K562 (cell line): Measurements from ENCODE around the gene RALA. TPM values are rescaled to one million over a fixed set of nuclear protein-coding genes. Genes with fewer than 3 reads are reported as not detected.

Experiments
- ARID3B ChIP-seq: fragments of 250-450 bp; sonication (Bioruptor Pico); IDR thresholded peaks from 2 replicates; pipeline ENCODE4 v1.4.0; 2020; ENCODE audit warnings: borderline replicate concordance
- ETV1 ChIP-seq: fragments of 450-650 bp; conservative IDR thresholded peaks from 2 replicates; pipeline ENCODE4 v1.6.1; 2016; ENCODE audit warnings: missing genetic modification characterization, control low read depth, low read depth, missing compliant biosample characterization
- FOXA1 ChIP-seq: fragments of 450-650 bp; IDR thresholded peaks from 2 replicates; pipeline ENCODE4 v1.6.1; 2016; ENCODE audit warnings: mild to moderate bottlenecking, borderline replicate concordance
- JUNB ChIP-seq: fragments of 450-650 bp; formaldehyde crosslinking; conservative IDR thresholded peaks from 2 replicates; pipeline ENCODE4 v1.4.0; 2020; ENCODE audit warnings: mild to moderate bottlenecking
- NR2C1 ChIP-seq, 2 experiments: fragments of 450-650 bp; IDR thresholded peaks; 2 replicates each; pipeline ENCODE4 v1.6.1; 2017; ENCODE audit warnings: mild to moderate bottlenecking in 2 of 2, antibody characterized with exemption in 1 of 2, inconsistent platforms in 1 of 2, missing compliant biosample characterization in 1 of 2, missing genetic modification characterization in 1 of 2
- PHF21A ChIP-seq: fragments of 450-650 bp; IDR thresholded peaks from 2 replicates; pipeline ENCODE4 v1.6.1; 2017; ENCODE audit warnings: low read depth, borderline replicate concordance
- PHTF2 ChIP-seq: fragments of 250-450 bp; sonication (Bioruptor Pico); IDR thresholded peaks from 2 replicates; pipeline ENCODE4 v1.5.0; 2021; ENCODE audit warnings: mild to moderate bottlenecking
- PML ChIP-seq: IDR thresholded peaks from 2 replicates; pipeline ENCODE4 v1.6.1; 2012; ENCODE audit warnings: low read length, inconsistent platforms
- PRPF4 ChIP-seq: fragments of 200-400 bp; formaldehyde crosslinking; IDR thresholded peaks from one replicate; pipeline ENCODE4 v1.6.1; 2017; ENCODE audit warnings: low read length, low read depth, mild to moderate bottlenecking; ENCODE audit not compliant: insufficient read depth, poor library complexity, severe bottlenecking
- TAF1 ChIP-seq: IDR thresholded peaks from 2 replicates; pipeline ENCODE4 v1.6.1; 2011; ENCODE audit warnings: mild to moderate bottlenecking, low read length, moderate library complexity; ENCODE audit not compliant: insufficient read depth, control insufficient read depth, severe bottlenecking; ENCODE audit errors: extremely low read depth
- TEAD1 ChIP-seq, 2 experiments: fragments of 450-650 bp in 1 of 2; sonication (generic) in 1 of 2; formaldehyde crosslinking; IDR thresholded peaks; 2 replicates each; pipeline versions ENCODE4 v1.4.0 to v1.8.0; 2020 to 2022; ENCODE audit warnings: mild to moderate bottlenecking in 2 of 2, missing genetic modification reagents in 1 of 2
- TFAM ChIP-seq: fragments of 250-450 bp; sonication (Bioruptor Pico); conservative IDR thresholded peaks from 2 replicates; pipeline ENCODE4 v1.5.0; 2021; ENCODE audit warnings: mild to moderate bottlenecking, moderate library complexity
- TGIF2 ChIP-seq: sonication (generic); formaldehyde crosslinking; IDR thresholded peaks from 2 replicates; pipeline ENCODE4 v1.8.1; 2022; ENCODE audit warnings: mild to moderate bottlenecking, missing genetic modification reagents, moderate library complexity
- XRCC3 ChIP-seq: fragments of 450-650 bp; IDR thresholded peaks from 2 replicates; pipeline ENCODE4 v1.6.1; 2017; ENCODE audit warnings: mild to moderate bottlenecking, moderate library complexity
- ZBTB17 ChIP-seq: fragments of 450-650 bp; formaldehyde crosslinking; IDR thresholded peaks from 2 replicates; pipeline ENCODE4 v1.4.0; 2020; ENCODE audit warnings: mild to moderate bottlenecking
- ZFX ChIP-seq: sonication (generic); formaldehyde crosslinking; IDR thresholded peaks from 2 replicates; pipeline ENCODE4 v1.8.0; 2022; ENCODE audit warnings: mild to moderate bottlenecking, missing genetic modification reagents, moderate library complexity
- ZMIZ1 ChIP-seq, 2 experiments: fragments of 150-350 bp in 1 of 2; IDR thresholded peaks; 2 replicates each; pipeline ENCODE4 v1.6.1; 2012 to 2016; ENCODE audit warnings: low read depth in 2 of 2, low read length in 2 of 2, mild to moderate bottlenecking in 1 of 2, moderate library complexity in 1 of 2
- ZNF140 ChIP-seq: fragments of 250-450 bp; sonication (Bioruptor Pico); IDR thresholded peaks from 2 replicates; pipeline ENCODE4 v1.8.0; 2021; ENCODE audit warnings: moderate library complexity, mild to moderate bottlenecking, inconsistent platforms
- ZNF780A ChIP-seq: fragments of 250-450 bp; sonication (Bioruptor Pico); IDR thresholded peaks from 2 replicates; pipeline ENCODE4 v1.5.0; 2021; ENCODE audit warnings: mild to moderate bottlenecking
- polyA plus RNA-seq, 8 experiments: library from polyadenylated mRNA; depleted of rRNA in 4 of 8; stranded (reverse) in 5 of 8; unstranded in 3 of 8; fragments of >200 nt; fragmentation: Nextera tagmentation in 2 of 8; fragmentation: Illumina TruSeq in 1 of 8; extraction: Ambion mirVana in 2 of 8; extraction: Trizol in 1 of 8; gene quantifications; 2 replicates each; pipeline versions ENCODE4 v1.2.1 to v1.2.3, GENCODE V29; 2011 to 2014; ENCODE audit warnings: inconsistent platforms in 1 of 8, missing spikeins in 1 of 8
- total RNA-seq, 7 experiments: library from RNA; depleted of rRNA in 6 of 7; stranded (reverse); fragments of >200 nt in 6 of 7; fragmentation: Illumina TruSeq in 2 of 7; extraction: Trizol in 2 of 7; gene quantifications; 2 replicates each; pipeline versions ENCODE4 v1.2.1 to v1.2.3, GENCODE V29; 2011 to 2021; ENCODE audit warnings: low replicate concordance in 1 of 7
- TF ChIP-seq, protein P1 (sequence below): fragments of 450-650 bp; IDR thresholded peaks from 2 replicates; pipeline ENCODE4 v1.6.1; 2018; ENCODE audit not compliant: partially characterized antibody

Gene RALA
- total and polyA plus RNA-seq, 9 of the 15 experiments (the other 6 are each of a cell fraction or from before 2014, with no cell fraction given) = 7.2 to 28.0 (median 25.7) TPM

- TF ChIP-seq ETV1 (no peak), TFAM (no peak), ZMIZ1 (IDR thresholded peaks at IDR 0.05; ENCODE audit: low read depth in 2 of 2, low read length in 2 of 2) (no peak), PML (peak; percentile 58), TEAD1 (CRISPR knock-in tag; IDR thresholded peaks at IDR 0.05) (no peak), ARID3B (CRISPR knock-in tag) (no peak), JUNB (CRISPR knock-in tag) (no peak), PRPF4 (no peak), PHTF2 (CRISPR knock-in tag) (no peak), PHF21A (no peak), FOXA1 (no peak), ZBTB17 (CRISPR knock-in tag) (no peak), XRCC3 (no peak), ZNF140 (CRISPR knock-in tag) (no peak), TGIF2 (CRISPR knock-in tag) (no peak), NR2C1 (IDR thresholded peaks at IDR 0.05) (no peak), NR2C1 (tag; IDR thresholded peaks at IDR 0.05) (0 out of 2 replicates have a peak, but pooled peaks have one; percentile 15), TAF1 (peak; percentile 81), ZFX (no peak), ZNF780A (CRISPR knock-in tag) (no peak)
- TF ChIP-seq, protein P1, sequence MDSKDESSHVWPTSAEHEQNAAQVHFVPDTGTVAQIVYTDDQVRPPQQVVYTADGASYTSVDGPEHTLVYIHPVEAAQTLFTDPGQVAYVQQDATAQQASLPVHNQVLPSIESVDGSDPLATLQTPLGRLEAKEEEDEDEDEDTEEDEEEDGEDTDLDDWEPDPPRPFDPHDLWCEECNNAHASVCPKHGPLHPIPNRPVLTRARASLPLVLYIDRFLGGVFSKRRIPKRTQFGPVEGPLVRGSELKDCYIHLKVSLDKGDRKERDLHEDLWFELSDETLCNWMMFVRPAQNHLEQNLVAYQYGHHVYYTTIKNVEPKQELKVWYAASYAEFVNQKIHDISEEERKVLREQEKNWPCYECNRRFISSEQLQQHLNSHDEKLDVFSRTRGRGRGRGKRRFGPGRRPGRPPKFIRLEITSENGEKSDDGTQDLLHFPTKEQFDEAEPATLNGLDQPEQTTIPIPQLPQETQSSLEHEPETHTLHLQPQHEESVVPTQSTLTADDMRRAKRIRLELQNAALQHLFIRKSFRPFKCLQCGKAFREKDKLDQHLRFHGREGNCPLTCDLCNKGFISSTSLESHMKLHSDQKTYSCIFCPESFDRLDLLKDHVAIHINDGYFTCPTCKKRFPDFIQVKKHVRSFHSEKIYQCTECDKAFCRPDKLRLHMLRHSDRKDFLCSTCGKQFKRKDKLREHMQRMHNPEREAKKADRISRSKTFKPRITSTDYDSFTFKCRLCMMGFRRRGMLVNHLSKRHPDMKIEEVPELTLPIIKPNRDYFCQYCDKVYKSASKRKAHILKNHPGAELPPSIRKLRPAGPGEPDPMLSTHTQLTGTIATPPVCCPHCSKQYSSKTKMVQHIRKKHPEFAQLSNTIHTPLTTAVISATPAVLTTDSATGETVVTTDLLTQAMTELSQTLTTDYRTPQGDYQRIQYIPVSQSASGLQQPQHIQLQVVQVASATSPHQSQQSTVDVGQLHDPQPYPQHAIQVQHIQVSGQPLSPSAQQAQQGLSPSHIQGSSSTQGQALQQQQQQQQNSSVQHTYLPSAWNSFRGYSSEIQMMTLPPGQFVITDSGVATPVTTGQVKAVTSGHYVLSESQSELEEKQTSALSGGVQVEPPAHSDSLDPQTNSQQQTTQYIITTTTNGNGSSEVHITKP = no peak
Observed at GRCh38 chr7:39721919-39722597, 98.7 kb downstream of the RALA start (continued).
